Kidney (tissue), 14 donors: ENCODE results near the gene NUP205. TPM values are rescaled to one million over a fixed set of nuclear protein-coding genes. Genes with fewer than 3 reads are reported as not detected.
A peak's percentile ranks its signal among the peaks of the same experiment; 100 is the strongest.

Source experiments
- DNase-seq, 5 donors: peaks; one replicate each; pipeline ENCODE4 v3.0.0-alpha.2; 2013 to 2020
- FAIRE-seq: peaks from 2 replicates; lab custom pipeline; 2012; peaks lifted over from hg19 to GRCh38; lab: Jason Lieb, UNC
- H3K27ac ChIP-seq, 2 donors: one replicate each; pipeline ENCODE4 v1.7.0; 2013; ENCODE audit warnings: low read depth in 2 of 2, low read length in 2 of 2, inconsistent platforms in 1 of 2
- H3K27me3 ChIP-seq: one replicate; pipeline ENCODE4 v1.7.1; 2013; ENCODE audit warnings: low read length, inconsistent platforms; ENCODE audit not compliant: control insufficient read depth, insufficient read depth
- H3K36me3 ChIP-seq, 3 donors: one replicate each; pipeline versions ENCODE4 v1.7.0 to v1.7.1; 2013; ENCODE audit warnings: low read length in 3 of 3, control low read depth in 1 of 3, inconsistent platforms in 1 of 3; ENCODE audit not compliant: insufficient read depth in 3 of 3, control insufficient read depth in 2 of 3
- H3K4me1 ChIP-seq, 3 donors: one replicate each; pipeline versions ENCODE4 v1.7.0 to v1.7.1; 2013; ENCODE audit warnings: low read length in 3 of 3, inconsistent platforms in 1 of 3, low read depth in 1 of 3; ENCODE audit not compliant: control insufficient read depth in 2 of 3, insufficient read depth in 2 of 3
- H3K4me3 ChIP-seq, 3 donors: one replicate each; pipeline versions ENCODE4 v1.7.0 to v1.8.1; 2013; ENCODE audit warnings: low read length in 3 of 3, control low read depth in 1 of 3, inconsistent platforms in 1 of 3
- H3K9ac ChIP-seq, 3 donors: one replicate each; pipeline versions ENCODE4 v1.7.0 to v1.7.1; 2013; ENCODE audit warnings: low read length in 3 of 3, control low read depth in 1 of 3, inconsistent platforms in 1 of 3
- H3K9me3 ChIP-seq, 3 donors: one replicate each; pipeline versions ENCODE4 v1.7.0 to v1.7.1; 2013; ENCODE audit warnings: low read length in 3 of 3, control low read depth in 1 of 3, inconsistent platforms in 1 of 3; ENCODE audit not compliant: control insufficient read depth in 2 of 3, insufficient read depth in 1 of 3
- intact Hi-C: fragments of 100-400 bp; cut with DNase I; formaldehyde crosslinking; loops from one replicate; pipeline ENCODE4 v1.11.1; 2022
- polyA plus RNA-seq: library from polyadenylated mRNA; stranded (reverse); fragments of 350-450 nt; fragmentation: Illumina TruSeq; extraction: RNeasy Lipid Tissue Mini Kit (QIAGEN cat#74804); gene quantifications from one replicate; pipeline ENCODE4 v1.2.3, GENCODE V29; 2014; ENCODE audit warnings: low read depth, low replicate concordance; ENCODE audit not compliant: insufficient read depth
- total RNA-seq: library from RNA; stranded (reverse); fragmentation: NEBNext Ultra II Directional; extraction: Animal tissue kit (Norgen Biotek cat#: 25700); gene quantifications from one replicate; pipeline ENCODE4 v1.2.1, GENCODE V29; 2021
- TF ChIP-seq, protein P1 (sequence below): IDR thresholded peaks from 3 replicates; pipeline ENCODE4 v1.5.1; 2012; ENCODE audit warnings: mild to moderate bottlenecking, moderate library complexity, borderline replicate concordance; ENCODE audit not compliant: insufficient read depth; ENCODE audit errors: extremely low read depth
- donor health status: control.
- donor health status: control.
- donor health status: control.
- donor health status: control.
- donor health status: control.
- donor health status: DM: yes; HTN: yes; CAD: no.
- donor health status: Normal renal cell carcinoma (clear cell type).

Gene NUP205
- total and polyA plus RNA-seq, 2 donors from 2014 or later = 20.5 to 40.7 TPM

GRCh38 chr7:135669774-135670173 lies 112.1 kb downstream of the NUP205 start:
- intact Hi-C loops = no loop called here
- Histone ChIP-seq H3K9ac (no peak overlapping the region), H3K9me3 (no peaks in the 10 kb centered on the region)

GRCh38 chr7:135670179-135670578 lies 112.5 kb downstream of the NUP205 start:
- DNase-seq = no peak
- intact Hi-C loops = no loop called here
- Histone ChIP-seq H3K4me3 (no peak overlapping the region), H3K27ac (no peak overlapping the region), H3K9ac (no peak overlapping the region), H3K4me1 (peaks cover 0 to 7% (median 2%) of the 10 kb centered on the region in 3 donors), H3K27me3 (no peaks in the 10 kb centered on the region), H3K9me3 (no peaks in the 10 kb centered on the region), H3K36me3 (no peaks in the 10 kb centered on the region)
- TF ChIP-seq, protein P1, sequence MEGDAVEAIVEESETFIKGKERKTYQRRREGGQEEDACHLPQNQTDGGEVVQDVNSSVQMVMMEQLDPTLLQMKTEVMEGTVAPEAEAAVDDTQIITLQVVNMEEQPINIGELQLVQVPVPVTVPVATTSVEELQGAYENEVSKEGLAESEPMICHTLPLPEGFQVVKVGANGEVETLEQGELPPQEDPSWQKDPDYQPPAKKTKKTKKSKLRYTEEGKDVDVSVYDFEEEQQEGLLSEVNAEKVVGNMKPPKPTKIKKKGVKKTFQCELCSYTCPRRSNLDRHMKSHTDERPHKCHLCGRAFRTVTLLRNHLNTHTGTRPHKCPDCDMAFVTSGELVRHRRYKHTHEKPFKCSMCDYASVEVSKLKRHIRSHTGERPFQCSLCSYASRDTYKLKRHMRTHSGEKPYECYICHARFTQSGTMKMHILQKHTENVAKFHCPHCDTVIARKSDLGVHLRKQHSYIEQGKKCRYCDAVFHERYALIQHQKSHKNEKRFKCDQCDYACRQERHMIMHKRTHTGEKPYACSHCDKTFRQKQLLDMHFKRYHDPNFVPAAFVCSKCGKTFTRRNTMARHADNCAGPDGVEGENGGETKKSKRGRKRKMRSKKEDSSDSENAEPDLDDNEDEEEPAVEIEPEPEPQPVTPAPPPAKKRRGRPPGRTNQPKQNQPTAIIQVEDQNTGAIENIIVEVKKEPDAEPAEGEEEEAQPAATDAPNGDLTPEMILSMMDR = no peak
- no peak for FAIRE-seq

More at GRCh38 chr7:135669774-135670173, 112.1 kb downstream of the NUP205 start:
- DNase-seq = no peak
- H3K4me3 ChIP-seq = no peak overlapping the region
- no peak for FAIRE-seq
- H3K27ac ChIP-seq = no peak overlapping the region
- TF ChIP-seq, protein P1 = no peak
- peaks cover 0 to 7% (median 2%) of the 10 kb centered on the region in 3 donors for H3K4me1 ChIP-seq
- no peaks in the 10 kb centered on the region for H3K27me3 ChIP-seq
- no peaks in the 10 kb centered on the region for H3K36me3 ChIP-seq

- intact Hi-C loops = no loop called here
- Histone ChIP-seq H3K9ac (no peak overlapping the region), H3K4me3 (no peak overlapping the region), H3K9me3 (no peaks in the 10 kb centered on the region), H3K4me1 (peaks cover 0 to 7% (median 2%) of the 10 kb centered on the region in 3 donors), H3K27me3 (no peaks in the 10 kb centered on the region), H3K27ac (no peak overlapping the region), H3K36me3 (peaks cover 0 to 2% (median 0%) of the 10 kb centered on the region in 3 donors)
- DNase-seq = peak in 3 of 5 donors; percentile 21 to 80 (median 74)
- TF ChIP-seq, protein P1 = peak; percentile 78
- peak; percentile 70 for FAIRE-seq
Observed at GRCh38 chr7:135672560-135673359, 115.0 kb downstream of the NUP205 start.
